HepG2 (cell line): Measurements from ENCODE around the gene SPI1. TPM values are rescaled to one million over a fixed set of nuclear protein-coding genes. Genes with fewer than 3 reads are reported as not detected.

Source experiments
- ATF7-NPFF ChIP-seq: sonication (generic); formaldehyde crosslinking; IDR thresholded peaks from 2 replicates; pipeline ENCODE4 v1.8.1; 2023; ENCODE audit warnings: mild to moderate bottlenecking, low read depth, missing genetic modification reagents, moderate library complexity
- CREB1 ChIP-seq, 2 experiments: fragments of 450-650 bp in 1 of 2; IDR thresholded peaks; 2 replicates each; pipeline ENCODE4 v1.6.1; 2016 to 2017; ENCODE audit warnings: control low read depth in 1 of 2, mild to moderate bottlenecking in 1 of 2, missing compliant biosample characterization in 1 of 2, missing genetic modification characterization in 1 of 2
- EP300 ChIP-seq, 3 experiments: sonication (generic) in 1 of 3; formaldehyde crosslinking in 1 of 3; IDR thresholded peaks; 2 replicates each; pipeline versions ENCODE4 v1.5.1 to v1.6.1; 2011 to 2020; ENCODE audit warnings: low read depth in 2 of 3, low read length in 2 of 3, borderline replicate concordance in 1 of 3, improper control_type of control experiment in 1 of 3, mild to moderate bottlenecking in 1 of 3, missing genetic modification reagents in 1 of 3, moderate library complexity in 1 of 3
- MTF2 ChIP-seq: sonication (generic); formaldehyde crosslinking; IDR thresholded peaks from 2 replicates; pipeline ENCODE4 v1.5.0; 2020; ENCODE audit warnings: missing genetic modification reagents, borderline replicate concordance
- NCOA5 ChIP-seq: sonication (generic); formaldehyde crosslinking; IDR thresholded peaks from 2 replicates; pipeline ENCODE4 v1.4.0; 2020; ENCODE audit warnings: missing genetic modification reagents
- U2AF1 ChIP-seq: fragments of 200-400 bp; formaldehyde crosslinking; optimal IDR thresholded peaks from 2 replicates; pipeline ENCODE3; 2017; ENCODE audit warnings: mild to moderate bottlenecking, low read depth, low read length
- ZNF34 ChIP-seq: sonication (generic); formaldehyde crosslinking; IDR thresholded peaks from 2 replicates; pipeline ENCODE4 v1.4.0; 2020; ENCODE audit warnings: mild to moderate bottlenecking, missing genetic modification reagents, borderline replicate concordance
- ZNF782 ChIP-seq: sonication (generic); formaldehyde crosslinking; IDR thresholded peaks from 2 replicates; pipeline ENCODE4 v1.4.0; 2020; ENCODE audit warnings: missing genetic modification reagents, mild to moderate bottlenecking, borderline replicate concordance
- polyA plus RNA-seq, 8 experiments: library from polyadenylated mRNA; depleted of rRNA in 3 of 8; stranded (reverse) in 7 of 8; unstranded in 1 of 8; fragments of >200 nt; fragmentation: Illumina TruSeq in 4 of 8; extraction: Trizol in 4 of 8; gene quantifications; 2 replicates each; pipeline versions ENCODE4 v1.2.1 to v1.2.3, GENCODE V29; 2011 to 2016; ENCODE audit warnings: low read depth in 4 of 8, missing spikeins in 1 of 8, mixed read lengths in 1 of 8; ENCODE audit not compliant: insufficient read depth in 1 of 8
- total RNA-seq, 5 experiments: library from RNA; depleted of rRNA; stranded (reverse); fragments of >200 nt; fragmentation: Illumina TruSeq; extraction: Trizol; gene quantifications; 2 replicates each; pipeline ENCODE4 v1.2.3, GENCODE V29; 2016; ENCODE audit warnings: low read depth in 1 of 5
- TF ChIP-seq, protein P1 (sequence below), 2 experiments: sonication (generic) in 1 of 2; formaldehyde crosslinking in 1 of 2; IDR thresholded peaks; 2 replicates each; pipeline versions ENCODE4 v1.4.0 to v1.6.1; 2018 to 2020; ENCODE audit warnings: missing genetic modification reagents in 2 of 2, borderline replicate concordance in 1 of 2, low read depth in 1 of 2, mild to moderate bottlenecking in 1 of 2, missing biosample characterization in 1 of 2
- TF ChIP-seq, protein P2 (sequence below): IDR thresholded peaks from 2 replicates; pipeline ENCODE4 v1.6.1; 2016
- TF ChIP-seq, protein P3 (sequence below): sonication (generic); formaldehyde crosslinking; conservative IDR thresholded peaks from 2 replicates; pipeline ENCODE4 v1.4.0; 2020; ENCODE audit warnings: missing genetic modification reagents
- TF ChIP-seq, protein P4 (sequence below): sonication (generic); formaldehyde crosslinking; IDR thresholded peaks from 2 replicates; pipeline ENCODE4 v1.4.0; 2020; ENCODE audit warnings: missing genetic modification reagents
- TF ChIP-seq, protein P5 (sequence below): sonication (generic); formaldehyde crosslinking; IDR thresholded peaks from 2 replicates; pipeline ENCODE4 v1.4.0; 2020; ENCODE audit warnings: missing genetic modification reagents

SPI1 gene
- total and polyA plus RNA-seq, 2 of the 13 experiments (the other 11 are each of a cell fraction or from before 2014, with no cell fraction given) = not detected

DNA sequence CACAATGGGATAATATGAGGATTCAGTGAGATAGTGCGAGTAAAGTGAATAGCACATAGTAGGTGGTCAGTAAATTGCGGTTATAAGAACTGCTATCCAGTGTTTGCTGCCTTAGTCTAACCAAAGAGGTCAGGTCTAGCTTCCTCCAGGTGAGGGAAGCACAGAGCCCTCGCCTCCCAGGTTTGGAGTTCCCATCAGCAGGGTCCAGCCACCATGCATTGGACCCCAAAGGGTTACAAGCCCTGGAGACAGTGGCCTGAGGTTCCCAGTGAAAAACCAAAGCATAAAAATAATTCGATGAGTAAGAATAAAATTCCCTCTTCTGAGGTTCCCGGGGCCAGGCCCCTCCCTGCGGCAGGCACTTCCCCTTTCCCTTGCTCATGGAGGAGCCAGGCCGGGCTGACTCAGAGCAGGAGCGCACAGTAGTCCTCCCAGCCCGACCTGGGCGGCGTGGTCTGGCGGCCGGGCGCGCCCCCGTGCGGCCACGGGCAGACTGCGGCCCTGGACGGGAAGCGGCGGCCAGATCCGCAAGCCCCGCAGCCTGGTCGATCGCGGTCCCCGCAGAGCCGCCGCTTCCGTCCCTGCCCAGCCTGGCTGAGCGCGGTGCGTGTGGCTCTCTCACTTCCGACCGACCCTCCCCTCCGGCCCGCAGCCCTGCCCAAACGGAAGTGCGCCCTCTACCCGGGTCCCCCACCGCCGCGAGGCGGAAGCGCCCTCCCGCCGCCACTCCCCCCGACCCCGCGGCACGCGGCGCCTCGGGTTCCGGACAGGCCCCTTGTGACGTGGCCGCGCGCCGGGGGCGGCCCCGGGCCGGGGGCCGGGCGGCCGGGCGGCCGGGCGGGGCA lies 29.6 kb upstream of the SPI1 start, which contains the start of gene SLC39A13 (continued):
- TF ChIP-seq, protein P1, sequence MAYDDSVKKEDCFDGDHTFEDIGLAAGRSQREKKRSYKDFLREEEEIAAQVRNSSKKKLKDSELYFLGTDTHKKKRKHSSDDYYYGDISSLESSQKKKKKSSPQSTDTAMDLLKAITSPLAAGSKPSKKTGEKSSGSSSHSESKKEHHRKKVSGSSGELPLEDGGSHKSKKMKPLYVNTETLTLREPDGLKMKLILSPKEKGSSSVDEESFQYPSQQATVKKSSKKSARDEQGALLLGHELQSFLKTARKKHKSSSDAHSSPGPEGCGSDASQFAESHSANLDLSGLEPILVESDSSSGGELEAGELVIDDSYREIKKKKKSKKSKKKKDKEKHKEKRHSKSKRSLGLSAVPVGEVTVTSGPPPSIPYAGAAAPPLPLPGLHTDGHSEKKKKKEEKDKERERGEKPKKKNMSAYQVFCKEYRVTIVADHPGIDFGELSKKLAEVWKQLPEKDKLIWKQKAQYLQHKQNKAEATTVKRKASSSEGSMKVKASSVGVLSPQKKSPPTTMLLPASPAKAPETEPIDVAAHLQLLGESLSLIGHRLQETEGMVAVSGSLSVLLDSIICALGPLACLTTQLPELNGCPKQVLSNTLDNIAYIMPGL (CRISPR knock-in tag; IDR thresholded peaks at IDR 0.05; ENCODE audit: borderline replicate concordance in 1 of 2, low read depth in 1 of 2) = peak; percentile 94 to 98
- TF ChIP-seq ZNF34 (CRISPR knock-in tag) = peak; percentile 85; the same call in 1 of the 2 replicates
- TF ChIP-seq, protein P2, sequence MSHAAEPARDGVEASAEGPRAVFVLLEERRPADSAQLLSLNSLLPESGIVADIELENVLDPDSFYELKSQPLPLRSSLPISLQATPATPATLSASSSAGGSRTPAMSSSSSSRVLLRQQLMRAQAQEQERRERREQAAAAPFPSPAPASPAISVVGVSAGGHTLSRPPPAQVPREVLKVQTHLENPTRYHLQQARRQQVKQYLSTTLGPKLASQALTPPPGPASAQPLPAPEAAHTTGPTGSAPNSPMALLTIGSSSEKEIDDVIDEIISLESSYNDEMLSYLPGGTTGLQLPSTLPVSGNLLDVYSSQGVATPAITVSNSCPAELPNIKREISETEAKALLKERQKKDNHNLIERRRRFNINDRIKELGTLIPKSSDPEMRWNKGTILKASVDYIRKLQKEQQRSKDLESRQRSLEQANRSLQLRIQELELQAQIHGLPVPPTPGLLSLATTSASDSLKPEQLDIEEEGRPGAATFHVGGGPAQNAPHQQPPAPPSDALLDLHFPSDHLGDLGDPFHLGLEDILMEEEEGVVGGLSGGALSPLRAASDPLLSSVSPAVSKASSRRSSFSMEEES (CRISPR knock-in tag) = no peak; the same call in 1 of the 2 replicates
- TF ChIP-seq MTF2 (CRISPR knock-in tag) = peak; percentile 95
- TF ChIP-seq ZNF782 (CRISPR knock-in tag) = peak; percentile 71; the same call in 1 of the 2 replicates
- peak; percentile 20 for TF ChIP-seq U2AF1
- TF ChIP-seq NCOA5 (CRISPR knock-in tag) = no peak
- TF ChIP-seq ATF7-NPFF = peak; percentile 78; the same call in 1 of the 2 replicates
- peak; percentile 87 for TF ChIP-seq CREB1 (IDR thresholded peaks at IDR 0.05)
- TF ChIP-seq CREB1 (CRISPR knock-in tag; IDR thresholded peaks at IDR 0.05) = no peak
- TF ChIP-seq, protein P3, sequence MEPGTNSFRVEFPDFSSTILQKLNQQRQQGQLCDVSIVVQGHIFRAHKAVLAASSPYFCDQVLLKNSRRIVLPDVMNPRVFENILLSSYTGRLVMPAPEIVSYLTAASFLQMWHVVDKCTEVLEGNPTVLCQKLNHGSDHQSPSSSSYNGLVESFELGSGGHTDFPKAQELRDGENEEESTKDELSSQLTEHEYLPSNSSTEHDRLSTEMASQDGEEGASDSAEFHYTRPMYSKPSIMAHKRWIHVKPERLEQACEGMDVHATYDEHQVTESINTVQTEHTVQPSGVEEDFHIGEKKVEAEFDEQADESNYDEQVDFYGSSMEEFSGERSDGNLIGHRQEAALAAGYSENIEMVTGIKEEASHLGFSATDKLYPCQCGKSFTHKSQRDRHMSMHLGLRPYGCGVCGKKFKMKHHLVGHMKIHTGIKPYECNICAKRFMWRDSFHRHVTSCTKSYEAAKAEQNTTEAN (CRISPR knock-in tag) = peak; percentile 62; the same call in 1 of the 2 replicates
- TF ChIP-seq, protein P4, sequence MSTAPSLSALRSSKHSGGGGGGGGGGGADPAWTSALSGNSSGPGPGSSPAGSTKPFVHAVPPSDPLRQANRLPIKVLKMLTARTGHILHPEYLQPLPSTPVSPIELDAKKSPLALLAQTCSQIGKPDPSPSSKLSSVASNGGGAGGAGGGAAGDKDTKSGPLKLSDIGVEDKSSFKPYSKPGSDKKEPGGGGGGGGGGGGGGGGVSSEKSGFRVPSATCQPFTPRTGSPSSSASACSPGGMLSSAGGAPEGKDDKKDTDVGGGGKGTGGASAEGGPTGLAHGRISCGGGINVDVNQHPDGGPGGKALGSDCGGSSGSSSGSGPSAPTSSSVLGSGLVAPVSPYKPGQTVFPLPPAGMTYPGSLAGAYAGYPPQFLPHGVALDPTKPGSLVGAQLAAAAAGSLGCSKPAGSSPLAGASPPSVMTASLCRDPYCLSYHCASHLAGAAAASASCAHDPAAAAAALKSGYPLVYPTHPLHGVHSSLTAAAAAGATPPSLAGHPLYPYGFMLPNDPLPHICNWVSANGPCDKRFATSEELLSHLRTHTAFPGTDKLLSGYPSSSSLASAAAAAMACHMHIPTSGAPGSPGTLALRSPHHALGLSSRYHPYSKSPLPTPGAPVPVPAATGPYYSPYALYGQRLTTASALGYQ (CRISPR knock-in tag) = peak; percentile 70; the same call in 1 of the 2 replicates
- TF ChIP-seq, protein P5, sequence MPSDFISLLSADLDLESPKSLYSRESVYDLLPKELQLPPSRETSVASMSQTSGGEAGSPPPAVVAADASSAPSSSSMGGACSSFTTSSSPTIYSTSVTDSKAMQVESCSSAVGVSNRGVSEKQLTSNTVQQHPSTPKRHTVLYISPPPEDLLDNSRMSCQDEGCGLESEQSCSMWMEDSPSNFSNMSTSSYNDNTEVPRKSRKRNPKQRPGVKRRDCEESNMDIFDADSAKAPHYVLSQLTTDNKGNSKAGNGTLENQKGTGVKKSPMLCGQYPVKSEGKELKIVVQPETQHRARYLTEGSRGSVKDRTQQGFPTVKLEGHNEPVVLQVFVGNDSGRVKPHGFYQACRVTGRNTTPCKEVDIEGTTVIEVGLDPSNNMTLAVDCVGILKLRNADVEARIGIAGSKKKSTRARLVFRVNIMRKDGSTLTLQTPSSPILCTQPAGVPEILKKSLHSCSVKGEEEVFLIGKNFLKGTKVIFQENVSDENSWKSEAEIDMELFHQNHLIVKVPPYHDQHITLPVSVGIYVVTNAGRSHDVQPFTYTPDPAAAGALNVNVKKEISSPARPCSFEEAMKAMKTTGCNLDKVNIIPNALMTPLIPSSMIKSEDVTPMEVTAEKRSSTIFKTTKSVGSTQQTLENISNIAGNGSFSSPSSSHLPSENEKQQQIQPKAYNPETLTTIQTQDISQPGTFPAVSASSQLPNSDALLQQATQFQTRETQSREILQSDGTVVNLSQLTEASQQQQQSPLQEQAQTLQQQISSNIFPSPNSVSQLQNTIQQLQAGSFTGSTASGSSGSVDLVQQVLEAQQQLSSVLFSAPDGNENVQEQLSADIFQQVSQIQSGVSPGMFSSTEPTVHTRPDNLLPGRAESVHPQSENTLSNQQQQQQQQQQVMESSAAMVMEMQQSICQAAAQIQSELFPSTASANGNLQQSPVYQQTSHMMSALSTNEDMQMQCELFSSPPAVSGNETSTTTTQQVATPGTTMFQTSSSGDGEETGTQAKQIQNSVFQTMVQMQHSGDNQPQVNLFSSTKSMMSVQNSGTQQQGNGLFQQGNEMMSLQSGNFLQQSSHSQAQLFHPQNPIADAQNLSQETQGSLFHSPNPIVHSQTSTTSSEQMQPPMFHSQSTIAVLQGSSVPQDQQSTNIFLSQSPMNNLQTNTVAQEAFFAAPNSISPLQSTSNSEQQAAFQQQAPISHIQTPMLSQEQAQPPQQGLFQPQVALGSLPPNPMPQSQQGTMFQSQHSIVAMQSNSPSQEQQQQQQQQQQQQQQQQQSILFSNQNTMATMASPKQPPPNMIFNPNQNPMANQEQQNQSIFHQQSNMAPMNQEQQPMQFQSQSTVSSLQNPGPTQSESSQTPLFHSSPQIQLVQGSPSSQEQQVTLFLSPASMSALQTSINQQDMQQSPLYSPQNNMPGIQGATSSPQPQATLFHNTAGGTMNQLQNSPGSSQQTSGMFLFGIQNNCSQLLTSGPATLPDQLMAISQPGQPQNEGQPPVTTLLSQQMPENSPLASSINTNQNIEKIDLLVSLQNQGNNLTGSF = no peak; the same call in 1 of the 2 replicates
- peak in 1 of 2 experiments; percentile 52; a peak in 2 of 4 replicates for TF ChIP-seq EP300 (IDR thresholded peaks at IDR 0.05; ENCODE audit: low read depth in 2 of 2, low read length in 2 of 2)
- TF ChIP-seq EP300 (CRISPR knock-in tag; IDR thresholded peaks at IDR 0.05; ENCODE audit: borderline replicate concordance) = no peak
